CD4-positive, alpha-beta T cell treated with Interleukin-21 for 1 hour (primary cell): ENCODE results near the gene RGS1.

ENCODE experiments used
- DNase-seq: peaks from one replicate; pipeline ENCODE4 v3.0.0-alpha.2; 2020

Gene RGS1

GRCh38 chr1:192584866-192585265 lies 9.3 kb downstream of the RGS1 start:
- DNase-seq: no peak

GRCh38 chr1:192587386-192588266 lies 12.1 kb downstream of the RGS1 start:
- DNase-seq: no peak

- no peak for DNase-seq
Measured at GRCh38 chr1:192588546-192588945, 13.0 kb downstream of the RGS1 start.

GRCh38 chr1:192589813-192590212 lies 14.2 kb downstream of the RGS1 start:
- no peak for DNase-seq

DNA sequence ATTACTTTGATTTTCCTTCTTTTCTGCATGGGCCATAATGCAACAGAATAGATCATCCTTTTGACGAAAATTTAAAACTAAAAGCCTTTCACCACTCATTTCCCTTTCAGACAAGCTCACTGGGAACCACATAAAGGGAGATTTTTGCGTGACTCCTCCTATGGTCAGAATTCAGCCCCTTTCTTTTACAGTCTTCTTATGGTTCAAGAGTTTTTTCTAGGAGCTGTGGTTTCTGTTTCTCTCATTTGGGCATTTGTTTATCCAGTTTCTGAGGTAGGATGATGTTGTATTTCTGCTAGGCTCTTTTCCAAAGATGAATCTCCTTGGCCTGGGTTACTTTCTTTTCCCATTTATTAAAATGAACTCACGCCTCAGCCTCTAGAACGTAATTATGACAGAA lies 16.9 kb downstream of the RGS1 start:
- no peak for DNase-seq

GRCh38 chr1:192592981-192593708 lies 17.6 kb downstream of the RGS1 start:
- no peak for DNase-seq

DNA sequence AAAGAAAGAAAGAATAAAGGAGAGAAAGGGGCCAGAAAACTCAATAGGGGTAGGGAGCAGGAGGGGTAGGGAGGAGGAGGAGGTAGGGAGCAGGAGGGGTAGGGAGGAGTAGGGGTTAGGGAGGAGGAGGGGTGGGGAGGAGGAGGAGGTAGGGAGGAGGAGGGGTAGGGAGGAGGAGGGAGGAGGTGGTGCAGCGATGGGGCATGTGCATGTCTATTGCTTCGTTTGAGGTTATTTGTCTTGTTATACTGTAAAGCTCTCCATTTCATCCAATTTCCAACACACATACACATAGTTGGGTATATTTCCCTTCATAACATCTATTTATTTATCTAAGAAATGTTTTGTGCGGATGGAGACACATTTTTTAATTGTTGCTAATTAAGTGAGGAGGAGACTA lies 19.7 kb downstream of the RGS1 start:
- no peak for DNase-seq

- no peak for DNase-seq
Measured at GRCh38 chr1:192598589-192598988, 23.0 kb downstream of the RGS1 start.

- no peak for DNase-seq
Measured at GRCh38 chr1:192600275-192600674, 24.7 kb downstream of the RGS1 start.

- peak; percentile 10 for DNase-seq
Measured at GRCh38 chr1:192601143-192601542, 25.6 kb downstream of the RGS1 start.

GRCh38 chr1:192601567-192601966 lies 26.0 kb downstream of the RGS1 start:
- no peak for DNase-seq

- no peak for DNase-seq
Measured at GRCh38 chr1:192602757-192603156, 27.2 kb downstream of the RGS1 start.

DNA sequence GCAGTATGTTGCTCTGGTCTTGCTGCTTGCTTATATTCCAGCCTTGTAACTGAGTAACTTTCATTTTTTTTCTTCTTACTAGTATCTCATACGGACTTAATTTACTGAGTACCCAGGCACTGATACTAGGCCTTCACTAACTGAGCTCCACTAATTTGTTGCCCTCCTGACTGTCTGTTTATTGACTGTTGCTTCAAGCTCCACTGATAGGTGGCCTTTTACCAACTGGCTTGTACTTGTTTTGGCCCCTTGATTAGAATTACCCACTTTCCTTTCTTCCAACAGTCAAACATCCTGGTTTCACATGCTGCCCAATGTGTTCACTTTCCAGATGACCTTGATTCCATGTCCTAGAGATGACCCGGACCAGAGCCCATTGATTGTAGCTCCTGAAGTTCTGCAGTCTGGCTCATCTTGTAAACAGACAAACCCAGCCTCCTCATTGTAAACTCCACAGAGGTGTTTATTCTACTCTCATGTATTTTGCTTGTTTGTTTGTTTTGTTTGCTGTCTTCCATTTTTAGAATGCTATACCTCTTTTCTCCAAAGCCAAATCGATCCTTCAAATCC lies 27.7 kb downstream of the RGS1 start:
- DNase-seq: no peak

GRCh38 chr1:192604979-192605620 lies 29.5 kb downstream of the RGS1 start:
- DNase-seq: peak; percentile 34

- DNase-seq: no peak
Measured at GRCh38 chr1:192608671-192609070, 33.1 kb downstream of the RGS1 start.

DNA sequence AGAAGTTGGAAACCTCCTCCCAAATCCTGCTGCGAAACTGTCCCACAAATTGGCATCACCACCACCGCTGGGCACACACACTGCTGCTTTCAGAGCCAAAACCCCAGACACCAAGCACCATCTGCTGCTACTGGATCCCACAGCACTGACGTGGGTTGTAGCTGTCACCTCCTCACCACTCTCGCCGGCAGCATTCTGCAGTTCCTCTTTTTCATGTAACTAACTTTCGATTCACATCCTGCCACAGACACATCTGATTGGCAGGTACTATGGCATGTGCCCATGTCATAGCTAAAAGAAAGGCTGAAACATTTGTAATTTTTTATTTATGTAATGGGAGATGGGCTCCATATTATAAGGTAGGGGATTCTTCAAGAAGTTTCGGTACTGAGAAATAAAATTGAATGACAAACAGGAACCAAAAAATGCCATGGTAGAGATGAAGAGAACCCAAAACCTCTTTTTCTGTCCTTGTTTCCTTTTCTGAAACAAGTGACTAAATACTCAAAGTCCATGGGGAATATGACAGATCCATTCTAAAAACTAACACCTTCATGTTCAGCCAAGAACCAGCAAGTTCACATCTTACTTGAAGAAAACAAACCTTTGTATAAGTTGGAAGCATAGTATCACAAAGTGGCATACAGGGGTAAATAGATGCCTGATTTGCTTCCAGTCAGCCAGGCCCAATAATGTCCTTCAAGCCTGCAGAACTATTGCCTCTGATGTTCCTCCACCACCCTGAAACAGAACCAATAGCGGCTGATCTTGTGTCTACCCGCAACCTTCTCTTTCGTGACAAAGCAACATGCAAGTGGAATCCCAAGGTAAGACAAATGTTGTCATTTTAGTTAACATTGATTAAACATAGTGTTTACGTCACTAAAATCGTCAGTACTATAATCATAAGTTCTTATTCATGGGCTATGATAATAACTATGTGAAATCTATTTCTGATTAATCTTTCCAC lies 33.8 kb downstream of the RGS1 start:
- DNase-seq: peak; percentile 79

DNA sequence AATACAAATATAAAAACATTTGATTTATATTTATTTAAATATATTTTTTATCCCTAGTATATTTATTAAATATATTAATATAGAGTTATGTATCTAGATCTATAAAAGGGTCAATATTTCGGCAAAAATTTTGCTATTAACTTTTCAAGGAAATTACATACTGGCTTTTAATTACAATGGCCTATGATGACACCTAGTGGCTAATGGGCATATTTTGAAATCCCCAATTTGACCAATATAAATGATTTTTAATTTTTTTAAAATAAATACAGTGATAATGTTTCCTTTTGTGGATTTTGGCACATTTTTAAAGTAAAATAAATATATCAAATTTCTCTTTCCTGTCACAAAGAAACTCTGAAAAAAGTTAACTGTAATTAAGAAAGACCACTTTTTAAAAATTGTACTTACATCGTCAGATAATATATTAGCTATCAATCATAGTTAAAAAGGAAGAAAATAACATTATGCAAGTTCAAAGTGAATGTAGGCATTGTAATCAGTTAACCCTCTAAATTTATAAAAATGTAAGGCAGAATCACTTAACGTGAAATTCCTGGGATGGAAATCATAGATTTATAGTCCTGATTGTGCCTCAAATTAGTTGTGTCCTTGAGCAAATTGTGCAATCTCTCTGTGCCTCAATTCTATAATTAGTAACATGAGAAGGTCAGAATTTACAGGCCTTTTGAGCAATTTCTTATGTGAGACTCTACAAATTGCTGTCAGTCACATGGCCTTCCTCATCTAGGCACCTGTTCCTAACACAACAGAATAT lies 34.7 kb downstream of the RGS1 start:
- peak; percentile 51 for DNase-seq

DNA sequence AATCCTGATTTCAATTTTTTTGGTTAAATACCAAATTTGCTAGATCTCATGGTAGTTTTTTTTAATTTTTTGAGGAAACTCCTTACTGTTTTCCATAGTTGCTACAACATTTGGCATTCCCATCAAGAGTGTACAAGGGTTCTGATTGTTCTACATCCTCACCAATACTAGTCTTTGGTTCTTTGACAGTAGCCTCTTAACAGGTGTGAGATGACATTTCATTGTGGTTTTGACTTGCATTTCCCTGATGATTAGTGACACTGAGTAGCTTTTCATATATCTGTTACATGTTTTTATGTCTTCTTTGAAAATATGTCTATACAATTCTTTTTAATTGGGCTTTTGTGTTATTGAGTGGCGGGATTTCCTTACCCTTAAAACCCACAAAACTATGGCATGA lies 39.5 kb downstream of the RGS1 start:
- DNase-seq: no peak

DNA sequence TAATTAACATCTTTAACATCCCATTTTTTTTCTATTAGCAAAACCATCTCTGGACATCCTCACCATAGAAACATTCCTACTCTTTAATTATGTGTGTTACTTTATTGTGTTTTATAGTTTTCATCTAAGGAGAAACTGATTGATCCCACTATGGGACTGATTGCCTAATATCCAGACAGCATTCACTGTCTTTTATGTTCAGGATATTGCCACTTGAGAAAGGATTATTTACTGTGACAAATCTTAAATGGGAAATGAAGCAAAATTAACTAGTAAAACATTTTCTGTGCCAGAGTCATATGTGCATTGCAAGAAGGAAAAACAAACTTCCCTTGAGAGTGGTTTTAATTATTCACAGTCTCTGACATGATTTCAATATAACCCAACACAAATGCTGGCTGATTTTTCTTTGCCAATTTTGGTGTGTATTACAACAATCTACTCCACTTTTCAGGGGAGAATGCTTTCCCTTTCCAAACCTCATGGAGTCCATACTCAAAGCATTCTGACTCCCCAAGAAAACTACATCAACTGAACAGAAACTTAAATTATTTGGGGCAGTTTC lies 44.6 kb downstream of the RGS1 start:
- no peak for DNase-seq

GRCh38 chr1:192626366-192627179 lies 51.0 kb downstream of the RGS1 start:
- DNase-seq: no peak
